Measurements from ENCODE around the gene SLC25A53.
A peak's percentile ranks its signal among the peaks of the same experiment; 100 is the strongest.
"Not testable (repeated sequence)": the region's sequence is repeated elsewhere in the genome, so short reads cannot be mapped to it uniquely, and the experiment has no call there.

Gene SLC25A53

DNA sequence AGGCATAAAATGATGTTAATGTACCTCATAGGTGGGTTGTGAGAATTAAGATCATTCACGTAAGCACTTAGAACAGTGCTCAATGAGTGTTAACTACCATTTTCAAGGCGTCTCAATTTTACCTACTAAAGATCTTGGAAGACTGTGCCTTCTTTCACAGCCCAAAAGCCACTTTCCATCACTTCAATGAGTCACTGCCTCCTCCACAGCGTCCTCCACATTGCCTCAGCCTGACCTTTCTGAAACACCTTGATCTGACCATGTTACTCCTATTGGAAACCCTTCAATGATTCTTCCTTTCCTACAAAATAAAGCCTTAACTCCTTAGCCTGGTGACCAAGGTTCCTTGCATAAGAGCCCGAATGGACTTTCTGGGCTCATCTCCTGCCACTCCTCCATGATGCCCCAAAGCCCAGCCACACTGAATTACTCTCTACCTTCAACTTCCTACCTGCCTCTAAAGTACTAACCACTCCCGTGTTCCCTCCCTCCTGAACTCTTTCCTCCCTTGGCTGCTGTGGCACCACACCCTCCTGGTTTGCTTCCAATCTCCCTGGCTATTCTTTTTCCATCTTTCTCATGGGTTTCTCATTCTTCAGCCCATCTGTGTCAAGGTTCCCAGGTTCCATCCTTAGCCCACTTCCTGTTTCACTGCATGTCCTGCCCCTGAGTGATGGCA lies 22.1 kb downstream of the SLC25A53 start:
- no peak for DNase-seq (ENCODE audit: low read depth in 2 of 2, low spot score in 1 of 2)

DNA sequence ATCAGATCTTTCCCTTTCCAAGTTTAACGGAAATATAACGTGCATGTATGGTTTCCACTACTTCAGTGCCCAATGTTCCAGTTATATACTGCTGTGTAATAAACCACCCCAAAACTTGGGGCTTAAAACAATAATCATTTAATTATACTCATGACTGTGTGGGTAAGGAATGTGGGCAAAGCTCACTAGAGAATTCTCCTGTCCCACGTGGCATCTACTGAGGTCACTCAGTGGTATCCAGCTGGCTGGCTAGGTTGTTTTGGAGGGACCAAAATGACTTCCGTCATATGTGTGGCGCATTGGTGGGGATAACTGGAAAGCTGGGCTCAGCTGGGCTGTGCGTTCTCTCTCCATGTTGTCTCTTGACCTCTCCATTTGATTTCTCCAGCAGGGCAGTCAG lies 26.0 kb downstream of the SLC25A53 start:
- no peak for DNase-seq (ENCODE audit: low read depth in 2 of 2, low spot score in 1 of 2)

DNA sequence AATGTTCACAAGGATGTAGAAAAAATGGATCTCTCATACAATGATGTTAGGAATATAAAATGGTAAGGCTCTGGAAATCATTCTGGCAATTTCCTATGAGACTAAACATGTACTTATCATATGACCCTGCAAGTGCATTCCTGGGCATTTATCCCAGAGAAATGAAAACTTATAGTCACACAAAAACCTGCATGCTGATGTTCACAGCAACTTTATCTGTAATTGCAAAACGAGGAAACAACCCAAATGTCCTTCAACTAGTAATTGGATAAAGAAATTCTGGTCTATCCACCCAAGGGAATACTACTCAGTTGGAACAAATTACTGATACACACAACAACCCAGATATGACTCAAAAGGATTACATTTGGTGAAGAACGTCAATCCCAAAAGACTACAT lies 30.0 kb downstream of the SLC25A53 start:
- DNase-seq (ENCODE audit: low read depth in 2 of 2, low spot score in 1 of 2) = no peak

DNA sequence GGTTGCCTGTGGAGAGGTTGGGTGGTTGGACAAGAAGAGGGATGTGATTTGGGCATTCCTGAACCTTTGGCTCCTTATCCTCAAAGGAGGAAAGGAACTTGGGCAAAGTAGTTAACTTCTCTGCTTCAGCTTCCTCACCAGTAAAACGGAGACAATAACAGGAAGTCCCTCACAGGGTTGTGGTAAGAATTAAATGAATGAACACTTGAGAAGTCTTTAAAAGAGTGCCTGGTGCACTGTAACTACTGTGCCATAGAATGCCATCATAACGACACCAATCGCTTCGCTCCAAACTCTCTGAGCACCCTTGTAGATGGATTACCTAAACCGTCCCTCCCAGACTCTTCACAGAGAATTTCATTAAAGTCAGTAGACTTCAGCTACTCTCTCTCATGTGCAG lies 34.0 kb downstream of the SLC25A53 start:
- no peak for DNase-seq (ENCODE audit: low read depth in 2 of 2, low spot score in 1 of 2)

DNA sequence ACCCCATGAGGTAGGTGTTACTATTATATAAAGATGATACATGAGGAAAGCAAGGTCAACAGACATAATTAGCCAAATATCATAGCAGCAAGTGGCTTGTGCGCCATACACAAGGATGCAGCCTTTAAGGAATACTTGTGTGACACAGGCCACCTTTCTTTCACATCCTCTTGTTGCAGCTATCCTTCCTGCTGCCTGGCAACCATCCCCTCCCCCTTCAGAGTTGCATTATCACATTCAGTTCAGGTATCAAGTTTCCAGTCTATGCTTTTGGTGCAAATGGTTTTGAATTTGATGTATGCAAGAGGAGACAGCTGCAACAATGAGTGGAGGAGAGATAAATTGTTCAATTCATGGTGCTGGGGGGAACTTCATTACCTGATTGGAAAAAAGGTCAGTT lies 38.0 kb downstream of the SLC25A53 start:
- DNase-seq (ENCODE audit: low read depth in 2 of 2, low spot score in 1 of 2) = no peak

DNA sequence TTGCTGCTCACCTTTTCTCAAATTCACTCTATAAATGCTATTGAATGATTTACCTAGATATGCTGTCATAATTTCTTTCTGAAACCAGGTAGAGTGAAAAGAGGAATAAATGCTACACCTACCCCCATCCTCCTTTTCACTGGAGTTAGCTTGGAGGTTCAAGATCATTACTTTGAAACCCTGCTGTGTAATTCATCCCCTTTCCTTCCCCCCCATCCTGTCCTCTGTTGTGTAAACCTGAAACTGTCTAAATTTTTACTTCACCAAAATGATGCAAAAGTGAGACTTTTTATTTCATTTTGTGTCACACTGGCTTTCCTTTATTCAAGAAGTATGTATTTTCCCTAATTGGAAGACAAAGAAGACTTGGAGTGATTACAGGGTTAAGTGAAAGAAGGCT lies 39.0 kb downstream of the SLC25A53 start:
- no peak for DNase-seq (ENCODE audit: low read depth in 2 of 2, low spot score in 1 of 2)

DNA sequence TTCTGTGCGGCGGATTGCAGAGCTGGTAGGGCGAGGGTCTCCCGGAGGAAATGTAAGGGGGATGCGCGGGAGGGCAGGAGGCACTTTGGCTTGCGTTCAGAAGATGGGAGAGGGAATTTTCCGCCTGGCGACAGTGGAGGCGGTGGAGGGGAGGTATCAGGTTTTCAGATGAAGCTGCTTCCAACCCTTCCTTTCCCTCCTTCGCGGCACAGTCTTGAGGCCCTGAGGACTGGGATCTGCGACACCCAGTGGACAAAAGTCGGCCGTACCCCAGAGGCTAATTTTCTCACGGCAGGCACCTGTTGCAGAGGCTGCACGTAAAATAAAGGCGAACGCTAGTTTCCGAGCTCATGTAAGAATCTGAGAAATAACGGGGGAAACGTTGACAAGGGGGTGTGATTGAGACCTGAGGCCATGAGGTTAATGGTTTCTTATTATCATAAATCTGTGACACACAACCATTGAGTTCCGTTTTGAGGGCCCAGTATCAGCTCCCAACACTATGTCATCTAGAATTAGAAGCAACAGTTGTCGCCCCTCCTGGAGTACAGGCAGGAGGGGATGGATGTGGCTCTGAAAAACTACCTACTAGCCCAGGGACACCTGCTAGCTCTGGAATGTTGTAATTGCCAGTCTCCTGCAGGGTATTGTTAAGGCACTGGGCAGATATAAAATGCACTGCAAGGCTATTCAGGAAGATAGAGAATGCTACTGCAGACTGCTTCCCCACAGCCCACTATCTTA lies 43.4 kb downstream of the SLC25A53 start:
- peak; percentile 9 to 13 for DNase-seq (ENCODE audit: low read depth in 2 of 2, low spot score in 1 of 2)

DNA sequence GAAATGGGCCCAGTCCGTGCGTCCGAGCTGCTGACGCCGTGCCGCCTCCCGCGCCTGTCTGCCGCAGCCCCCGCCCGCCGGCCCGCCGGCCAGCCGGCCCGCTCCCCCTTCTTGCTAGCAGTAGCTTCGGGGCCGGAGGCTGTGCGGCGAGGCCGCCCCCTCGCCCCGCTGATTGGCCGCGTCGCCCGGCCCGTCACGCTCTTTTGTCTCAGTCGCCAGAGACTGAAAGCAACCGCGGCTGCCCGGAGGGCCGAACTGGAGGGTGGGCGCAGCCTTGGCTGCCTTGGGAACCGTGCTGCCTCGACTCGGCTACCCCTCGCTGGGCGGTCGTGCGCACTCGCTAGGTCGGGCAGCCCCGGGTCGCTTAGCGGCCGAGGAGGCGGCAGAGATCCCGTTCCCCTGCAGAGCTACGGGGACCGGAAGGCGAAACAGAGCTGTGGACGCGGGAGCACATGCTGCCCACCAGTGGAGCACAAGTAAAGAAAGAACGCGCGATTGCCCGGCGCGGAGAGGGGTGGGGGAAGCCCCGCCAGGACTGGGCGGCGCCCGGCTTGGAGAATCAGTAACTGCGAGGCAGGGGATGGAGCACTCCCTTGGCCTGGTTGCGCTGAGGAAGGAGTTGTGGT lies 44.4 kb downstream of the SLC25A53 start, which contains the start of gene ZCCHC18:
TSS of gene ZCCHC18 (plus strand) at position 198 of the 626 bp plus-strand sequence. CDS start 1,589 bp downstream, outside the sequence.
- DNase-seq (ENCODE audit: low read depth in 2 of 2, low spot score in 1 of 2) = no peak

DNA sequence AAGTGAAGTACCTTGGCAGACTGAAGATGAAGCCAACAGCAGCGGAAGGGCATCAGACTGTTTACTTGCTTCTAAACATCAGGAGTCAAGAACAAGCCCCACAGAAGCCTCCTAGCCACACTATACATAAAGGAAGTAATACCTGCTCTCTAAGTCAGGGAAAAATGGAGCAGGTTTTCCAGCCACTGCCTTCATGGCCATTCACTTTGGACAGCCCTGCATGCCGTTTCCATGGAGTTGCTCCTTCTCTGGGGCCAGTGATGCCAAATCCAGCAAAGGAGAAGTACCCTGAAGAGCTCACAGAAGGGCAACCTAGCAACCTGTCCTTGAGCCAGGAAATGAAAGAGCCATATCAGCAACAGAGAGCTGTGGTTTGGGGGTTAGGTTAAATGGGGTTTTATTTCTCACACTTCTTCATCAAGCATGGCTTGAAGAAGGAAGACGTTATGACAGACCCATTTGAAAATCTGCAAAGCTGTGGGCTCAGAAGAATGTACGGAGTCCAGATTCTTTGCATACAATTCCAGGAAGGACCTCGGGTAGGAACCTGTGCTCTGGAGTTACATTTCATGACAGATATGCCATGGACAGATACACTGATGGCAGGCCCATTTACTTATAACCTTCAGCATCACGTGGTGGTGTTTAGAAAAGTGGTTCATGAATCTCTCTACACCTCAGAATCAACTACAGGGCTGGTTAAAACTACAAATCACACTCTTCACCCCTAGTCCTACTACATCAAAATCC lies 46.1 kb downstream of the SLC25A53 start:
- not testable (repeated sequence) for DNase-seq (ENCODE audit: low read depth in 2 of 2, low spot score in 1 of 2)

DNA sequence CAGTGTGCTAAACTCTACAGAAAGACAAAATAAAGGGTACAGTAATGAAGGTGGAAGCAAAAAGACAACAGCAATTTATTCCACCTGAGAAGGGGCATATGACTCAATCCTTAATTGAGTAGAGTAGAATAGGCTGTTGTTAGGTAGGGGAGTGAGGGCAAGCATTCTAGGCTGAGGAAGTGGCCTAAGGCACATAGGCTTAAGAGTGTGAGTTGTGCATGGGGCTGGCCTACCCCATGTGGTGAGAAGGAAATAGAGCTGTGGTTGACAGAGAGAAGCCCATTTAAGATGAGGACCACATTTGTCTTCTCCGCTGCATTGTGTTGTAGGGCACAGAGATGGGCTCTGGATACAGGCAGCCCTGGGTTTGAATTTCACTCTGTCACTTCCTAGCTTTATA lies 47.9 kb downstream of the SLC25A53 start:
- no peak for DNase-seq (ENCODE audit: low read depth in 2 of 2, low spot score in 1 of 2)

DNA sequence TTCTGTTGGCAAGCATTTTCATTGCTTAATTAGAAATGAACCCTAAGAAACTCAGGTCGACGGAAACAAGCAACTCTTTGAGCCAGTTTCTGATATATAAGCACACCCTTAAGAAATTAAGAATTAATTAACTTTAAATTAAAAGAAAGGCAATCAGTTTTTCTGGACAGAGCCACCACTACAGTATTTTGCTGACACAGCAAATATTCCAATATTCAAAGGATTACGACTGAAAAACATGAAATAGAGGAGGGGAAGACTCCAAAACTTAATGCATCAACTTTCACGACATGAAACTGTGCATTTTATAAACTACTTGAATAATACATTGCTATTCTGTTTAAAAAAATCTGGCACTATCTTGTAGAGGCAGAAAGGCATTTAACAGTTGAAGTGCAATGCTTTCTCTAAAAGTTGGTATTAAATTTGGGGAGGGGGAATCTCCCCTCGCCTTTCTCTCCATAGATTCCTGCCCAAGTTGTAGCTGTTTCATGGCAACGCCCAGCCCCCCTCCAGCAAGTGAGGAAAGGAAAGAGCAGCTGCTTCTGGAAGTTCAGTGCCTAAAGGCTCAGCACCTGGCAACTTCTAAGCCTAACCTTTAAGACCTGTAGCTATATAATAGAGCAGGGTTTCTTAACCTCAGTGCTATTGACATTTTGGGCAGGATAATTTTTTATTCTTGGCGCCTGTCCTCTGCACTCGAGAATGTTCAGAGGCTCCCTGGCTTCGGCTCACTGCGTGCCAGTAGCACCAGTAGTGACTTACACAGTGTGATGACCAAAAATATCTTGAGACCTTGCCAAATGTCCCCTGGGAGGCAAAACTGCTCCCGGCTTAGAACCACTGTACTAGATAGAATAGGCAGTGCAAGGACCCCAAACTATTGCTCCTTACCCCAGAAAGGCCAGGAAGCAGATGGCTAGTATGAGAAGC lies 51.2 kb downstream of the SLC25A53 start:
- DNase-seq (ENCODE audit: low read depth in 2 of 2, low spot score in 1 of 2) = no peak

DNA sequence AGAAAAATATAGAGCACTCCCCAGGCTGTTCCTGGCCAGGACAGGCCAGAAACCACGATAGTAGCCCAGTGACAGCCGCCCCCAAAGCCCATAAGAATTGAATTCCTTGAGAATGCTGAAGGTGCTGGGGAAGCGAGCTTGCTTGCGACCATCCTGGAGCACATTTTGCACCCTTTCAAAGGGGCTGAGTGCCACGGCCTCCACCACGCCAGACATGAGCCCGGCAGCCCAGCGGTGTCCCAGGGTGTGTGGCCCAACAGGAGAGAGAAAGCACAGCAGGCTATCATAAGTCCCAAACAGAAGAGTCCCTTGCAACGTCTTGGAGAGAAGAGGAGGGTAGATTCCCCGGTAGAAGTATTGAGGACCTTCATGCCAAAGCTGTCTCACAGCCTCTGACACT lies 52.1 kb downstream of the SLC25A53 start:
- no peak for DNase-seq (ENCODE audit: low read depth in 2 of 2, low spot score in 1 of 2)

DNA sequence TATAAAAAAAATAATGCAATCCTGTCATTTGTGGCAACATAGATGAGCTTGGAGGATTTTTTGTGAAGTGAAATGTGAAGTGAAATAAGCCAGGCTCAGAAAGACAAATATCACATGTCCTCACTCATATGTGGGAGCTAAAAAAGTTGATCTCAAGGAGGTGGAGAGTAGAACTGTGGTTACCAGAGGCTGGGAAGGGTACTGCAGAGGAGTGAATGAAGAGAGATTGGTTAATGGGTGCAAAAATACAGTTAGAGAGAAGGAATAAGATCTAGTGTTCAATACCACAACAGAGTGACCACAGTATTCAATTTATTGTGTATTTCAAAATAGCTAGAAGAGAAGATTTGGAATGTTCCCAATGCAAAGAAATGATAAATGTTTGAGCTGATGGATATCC lies 57.9 kb downstream of the SLC25A53 start:
- no peak for DNase-seq (ENCODE audit: low read depth in 2 of 2, low spot score in 1 of 2)

DNA sequence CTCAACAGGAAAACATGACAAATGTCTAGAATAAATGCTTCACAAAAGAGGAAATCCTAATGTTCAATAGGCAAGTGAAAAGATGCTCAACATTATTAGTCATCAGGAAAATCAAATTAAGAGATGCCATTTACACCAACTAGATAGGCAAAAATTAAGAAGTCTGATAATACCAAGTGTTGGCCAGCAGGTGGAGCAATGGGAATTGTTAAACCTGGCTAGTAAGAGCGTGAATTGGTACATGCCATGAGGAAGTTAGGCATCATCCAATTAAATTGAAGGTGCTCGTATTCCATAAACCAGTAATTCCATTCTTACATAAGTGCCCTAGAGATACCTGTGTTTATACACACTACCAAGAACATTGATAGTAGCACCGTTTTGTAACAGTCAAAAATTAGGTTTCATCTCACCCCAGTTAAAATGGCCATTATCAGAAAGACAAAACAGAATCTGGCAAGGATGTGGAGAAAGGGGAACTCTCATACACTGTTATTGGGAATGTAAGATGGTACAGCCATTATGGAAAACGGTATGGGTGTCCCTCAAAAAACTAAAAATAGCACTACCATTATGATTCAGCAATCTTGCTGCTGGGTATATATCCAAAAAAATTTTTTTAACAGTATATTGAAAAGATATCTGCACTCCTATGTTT lies 58.5 kb downstream of the SLC25A53 start:
- no peak for DNase-seq (ENCODE audit: low read depth in 2 of 2, low spot score in 1 of 2)

DNA sequence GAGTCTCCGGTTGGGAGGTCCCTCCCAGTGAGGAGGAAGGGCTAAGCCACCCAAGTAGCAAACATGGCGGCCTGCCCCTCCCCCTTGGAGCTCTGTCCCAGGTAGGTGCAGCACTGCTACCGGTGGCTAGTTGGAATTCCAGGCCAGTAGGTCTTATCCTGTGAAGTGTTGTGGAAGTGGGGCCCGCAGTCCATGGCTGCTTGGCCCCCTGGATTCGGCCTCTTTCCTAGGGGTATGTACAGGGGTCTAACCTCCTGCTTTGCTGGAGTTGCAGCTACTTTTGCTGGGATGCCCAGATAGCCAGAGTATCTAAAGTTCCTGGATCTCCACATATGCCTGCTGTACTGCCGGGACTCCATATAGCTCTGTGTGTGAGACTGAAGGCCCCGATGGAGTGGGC lies 70.9 kb downstream of the SLC25A53 start:
- no peak for DNase-seq (ENCODE audit: low read depth in 2 of 2, low spot score in 1 of 2)

DNA sequence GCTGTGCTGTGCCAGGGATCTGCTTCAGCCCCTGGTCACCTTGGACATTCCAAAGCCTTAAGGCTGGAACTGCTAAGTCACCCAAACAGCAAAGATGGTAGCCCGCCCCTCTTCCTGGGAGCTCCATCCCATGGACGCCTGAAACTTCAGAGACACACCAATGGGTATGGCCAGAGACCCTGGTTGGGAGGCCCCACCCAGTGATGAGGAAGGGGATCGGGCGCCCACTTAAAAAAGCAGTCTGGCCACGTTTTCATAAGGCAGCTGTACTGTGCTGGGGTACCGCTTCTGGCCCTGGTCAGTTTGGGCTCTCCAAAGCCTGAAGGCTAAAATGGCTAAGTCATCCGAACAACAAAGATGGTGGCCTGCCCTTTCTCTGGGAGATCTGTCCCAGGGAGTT lies 71.3 kb downstream of the SLC25A53 start:
- no peak for DNase-seq (ENCODE audit: low read depth in 2 of 2, low spot score in 1 of 2)

DNA sequence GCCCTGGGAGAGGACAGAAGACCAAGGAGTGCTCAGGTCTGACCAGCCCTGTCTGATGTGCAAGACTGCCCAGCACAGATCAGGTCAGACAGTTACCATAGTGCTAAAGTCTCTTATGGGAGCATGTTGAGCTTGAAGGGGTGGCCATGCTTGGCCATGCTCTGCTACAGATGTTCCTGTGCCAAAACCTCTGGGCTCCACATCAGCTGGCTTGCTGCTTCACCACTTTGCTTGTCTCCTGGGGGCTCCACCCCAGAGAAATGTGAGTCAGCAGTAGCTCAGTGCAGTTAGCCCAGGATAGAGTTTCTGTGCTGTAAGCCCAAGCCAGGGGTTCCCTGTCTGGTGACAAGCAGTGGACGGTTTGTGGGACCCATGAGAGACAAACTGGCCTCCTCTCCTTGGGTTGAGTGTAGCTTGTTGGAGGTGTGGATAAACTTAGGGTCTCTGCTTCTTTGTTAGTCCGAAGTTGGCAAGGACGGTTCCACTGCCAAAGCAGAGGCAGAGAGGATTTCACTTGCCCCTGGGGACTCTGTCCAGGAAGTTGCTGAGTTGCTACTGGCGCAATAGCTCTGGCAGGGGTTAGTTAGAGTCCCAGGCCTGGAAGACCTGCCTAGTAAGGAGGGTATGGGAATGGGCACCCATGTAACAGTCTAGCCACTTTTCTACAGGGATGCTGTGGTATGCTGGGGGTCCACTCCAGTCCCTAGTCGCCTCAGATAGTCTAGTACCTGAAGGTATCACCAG lies 72.1 kb downstream of the SLC25A53 start:
- DNase-seq (ENCODE audit: low read depth in 2 of 2, low spot score in 1 of 2) = no peak

DNA sequence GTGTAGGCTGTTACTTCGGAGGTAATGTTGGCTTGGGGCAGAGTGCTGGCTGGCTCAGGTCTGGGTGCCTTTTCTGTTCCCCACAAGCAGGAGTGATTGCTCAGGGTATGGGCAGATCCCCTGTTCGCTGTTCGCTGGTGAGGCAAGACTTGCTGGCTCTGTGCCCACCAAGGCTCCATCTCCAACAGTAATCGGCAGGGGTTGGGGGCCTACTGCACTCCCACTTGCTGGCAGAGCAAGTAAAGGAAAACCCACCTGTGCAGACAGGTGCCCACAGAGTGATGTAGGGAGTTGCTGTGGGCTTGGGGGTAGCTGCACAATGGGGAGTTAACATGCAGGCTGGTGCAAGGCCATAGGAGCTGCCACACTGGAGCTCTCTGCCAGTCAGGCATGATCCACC lies 72.7 kb downstream of the SLC25A53 start:
- no peak for DNase-seq (ENCODE audit: low read depth in 2 of 2, low spot score in 1 of 2)

DNA sequence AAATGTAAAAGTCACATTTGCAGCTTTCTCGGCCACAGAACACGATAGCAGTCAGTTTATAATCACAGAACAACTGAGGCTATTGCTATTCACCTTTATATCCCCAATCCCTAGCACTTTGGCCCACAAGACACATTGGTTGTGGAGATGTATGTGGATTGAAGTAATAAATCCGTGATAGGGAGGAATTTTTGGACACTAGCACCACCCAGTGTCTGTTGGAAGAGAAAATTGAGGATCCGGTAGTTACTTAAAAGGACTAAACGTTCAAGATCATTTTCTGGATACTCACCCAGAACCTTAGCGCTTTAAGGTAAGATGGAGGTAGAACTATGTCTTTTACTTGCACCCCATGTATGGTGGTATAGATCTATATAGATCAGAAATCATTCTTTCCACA lies 79.0 kb downstream of the SLC25A53 start:
- DNase-seq (ENCODE audit: low read depth in 2 of 2, low spot score in 1 of 2) = not testable (repeated sequence)
